LNCaP clone FGC (cell line): Measurements from ENCODE around the gene URI1.

ENCODE experiments used
- DNase-seq: peaks from one replicate; pipeline ENCODE4 v3.0.0-alpha.2; 2011; ENCODE audit warnings: low read depth
- H3K4me3 ChIP-seq: 2 replicates; pipeline ENCODE4 v1.5.1; 2011; ENCODE audit warnings: mild to moderate bottlenecking, low read depth, low read length, control low read depth
- TF ChIP-seq, protein P1 (sequence below): IDR thresholded peaks from 2 replicates; pipeline ENCODE4 v1.5.1; 2012; ENCODE audit warnings: mild to moderate bottlenecking; ENCODE audit not compliant: control insufficient read depth, insufficient read depth; ENCODE audit errors: extremely low read depth

Gene URI1

GRCh38 chr19:30014770-30015169, 72.7 kb downstream of the URI1 start:
- H3K4me3 ChIP-seq: no peak overlapping the region
- TF ChIP-seq, protein P1, sequence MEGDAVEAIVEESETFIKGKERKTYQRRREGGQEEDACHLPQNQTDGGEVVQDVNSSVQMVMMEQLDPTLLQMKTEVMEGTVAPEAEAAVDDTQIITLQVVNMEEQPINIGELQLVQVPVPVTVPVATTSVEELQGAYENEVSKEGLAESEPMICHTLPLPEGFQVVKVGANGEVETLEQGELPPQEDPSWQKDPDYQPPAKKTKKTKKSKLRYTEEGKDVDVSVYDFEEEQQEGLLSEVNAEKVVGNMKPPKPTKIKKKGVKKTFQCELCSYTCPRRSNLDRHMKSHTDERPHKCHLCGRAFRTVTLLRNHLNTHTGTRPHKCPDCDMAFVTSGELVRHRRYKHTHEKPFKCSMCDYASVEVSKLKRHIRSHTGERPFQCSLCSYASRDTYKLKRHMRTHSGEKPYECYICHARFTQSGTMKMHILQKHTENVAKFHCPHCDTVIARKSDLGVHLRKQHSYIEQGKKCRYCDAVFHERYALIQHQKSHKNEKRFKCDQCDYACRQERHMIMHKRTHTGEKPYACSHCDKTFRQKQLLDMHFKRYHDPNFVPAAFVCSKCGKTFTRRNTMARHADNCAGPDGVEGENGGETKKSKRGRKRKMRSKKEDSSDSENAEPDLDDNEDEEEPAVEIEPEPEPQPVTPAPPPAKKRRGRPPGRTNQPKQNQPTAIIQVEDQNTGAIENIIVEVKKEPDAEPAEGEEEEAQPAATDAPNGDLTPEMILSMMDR: no peak
- DNase-seq: no peak

- TF ChIP-seq, protein P1: no peak
- no peak for DNase-seq
- H3K4me3 ChIP-seq: no peak overlapping the region
These were observed 75.1 kb downstream of the URI1 start for GRCh38 chr19:30017172-30017571.

- H3K4me3 ChIP-seq: no peak overlapping the region
- TF ChIP-seq, protein P1: no peak
- DNase-seq: no peak
These were observed 78.2 kb downstream of the URI1 start for GRCh38 chr19:30020189-30020588.

GRCh38 chr19:30022659-30023058, 80.6 kb downstream of the URI1 start:
- DNase-seq: no peak
- TF ChIP-seq, protein P1: no peak
- no peak overlapping the region for H3K4me3 ChIP-seq

DNA sequence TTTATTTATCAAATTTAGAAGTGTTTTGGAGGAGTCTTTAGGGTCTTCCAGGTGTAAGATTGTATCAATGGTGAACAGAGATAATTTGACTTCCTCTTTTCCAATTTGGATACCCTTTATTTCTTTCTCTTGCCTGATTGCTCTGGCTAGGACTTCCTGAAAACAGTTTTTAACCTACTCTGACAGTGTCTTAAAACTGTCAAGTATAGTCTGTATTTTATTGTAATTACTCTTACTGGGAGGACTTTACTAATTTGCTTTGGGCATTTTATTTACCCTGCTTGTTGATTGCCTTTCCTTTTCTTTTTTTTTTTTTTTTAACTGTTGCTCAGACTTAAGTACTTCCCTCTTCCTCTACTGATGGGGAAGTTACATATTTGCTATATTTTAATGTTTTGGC, 81.3 kb downstream of the URI1 start:
- no peak for DNase-seq
- no peak overlapping the region for H3K4me3 ChIP-seq
- TF ChIP-seq, protein P1: no peak

DNA sequence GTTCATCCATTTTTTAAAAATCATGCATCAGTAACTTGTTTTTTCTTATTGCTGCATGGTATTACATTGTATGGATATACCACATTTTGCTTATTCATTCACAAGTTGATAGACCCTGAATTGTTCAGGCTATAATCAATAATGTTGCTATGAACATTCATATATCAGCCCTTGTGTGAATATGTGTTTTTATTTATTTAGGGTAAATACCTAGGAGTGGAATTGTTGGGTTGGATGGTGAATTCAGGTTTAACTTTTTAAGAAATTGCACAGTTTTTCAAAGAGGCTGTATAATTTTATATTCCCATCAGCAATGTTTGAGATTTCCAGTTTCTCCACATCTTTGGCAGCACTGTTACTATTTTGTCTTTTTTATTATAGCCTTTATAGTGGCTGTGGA, 82.1 kb downstream of the URI1 start:
- no peak overlapping the region for H3K4me3 ChIP-seq
- no peak for DNase-seq
- TF ChIP-seq, protein P1: no peak

DNA sequence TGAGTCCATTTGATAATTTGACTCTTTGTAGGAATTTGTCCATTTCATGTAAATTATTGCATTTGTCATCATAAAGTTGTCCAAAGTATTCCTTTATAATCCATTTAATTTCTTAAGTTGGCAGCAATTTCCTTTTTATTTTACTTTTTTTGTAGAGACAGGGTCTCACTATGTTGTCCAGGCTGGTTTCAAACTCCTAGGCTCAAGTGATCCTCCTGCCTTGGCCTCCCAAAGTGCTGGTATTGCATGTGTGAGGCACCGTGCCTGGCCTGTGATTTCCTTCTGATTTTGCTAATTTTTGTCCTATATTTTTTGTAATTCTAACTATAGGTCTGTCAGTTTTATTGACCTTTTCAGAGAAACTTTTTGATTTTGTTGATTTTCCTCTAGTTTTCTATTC, 84.9 kb downstream of the URI1 start:
- TF ChIP-seq, protein P1: no peak
- no peak for DNase-seq
- H3K4me3 ChIP-seq: no peak overlapping the region
